ENCODE data around the gene CDH16.
"Not testable (repeated sequence)": the region's sequence is repeated elsewhere in the genome, so short reads cannot be mapped to it uniquely, and the experiment has no call there.

The CDH16 gene

DNA sequence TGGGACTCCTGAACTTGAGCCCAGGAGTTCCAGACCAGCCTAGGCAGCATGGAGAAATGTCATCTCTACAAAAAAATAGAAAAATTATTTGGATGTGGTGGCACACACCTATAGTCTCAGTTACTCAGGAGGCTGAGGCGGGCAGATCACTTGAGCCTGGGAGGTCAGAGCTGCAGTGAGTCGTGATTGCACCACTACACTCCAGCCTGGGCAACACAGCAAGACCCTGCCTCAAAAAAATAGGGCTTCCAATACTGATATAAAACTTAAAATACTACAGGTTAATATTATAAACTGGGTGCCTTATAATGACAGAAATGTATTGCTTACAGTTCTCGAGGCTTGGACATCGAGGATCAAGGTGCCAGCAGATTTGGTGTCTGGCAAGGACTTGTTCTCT is 27.3 kb upstream of the CDH16 start:
- Histone ChIP-seq H3K9me3 (ENCODE audit: insufficient read depth, low read length) (no peaks in the 10 kb centered on the region), H3K27ac (ENCODE audit: low read length) (no peak overlapping the region)

DNA sequence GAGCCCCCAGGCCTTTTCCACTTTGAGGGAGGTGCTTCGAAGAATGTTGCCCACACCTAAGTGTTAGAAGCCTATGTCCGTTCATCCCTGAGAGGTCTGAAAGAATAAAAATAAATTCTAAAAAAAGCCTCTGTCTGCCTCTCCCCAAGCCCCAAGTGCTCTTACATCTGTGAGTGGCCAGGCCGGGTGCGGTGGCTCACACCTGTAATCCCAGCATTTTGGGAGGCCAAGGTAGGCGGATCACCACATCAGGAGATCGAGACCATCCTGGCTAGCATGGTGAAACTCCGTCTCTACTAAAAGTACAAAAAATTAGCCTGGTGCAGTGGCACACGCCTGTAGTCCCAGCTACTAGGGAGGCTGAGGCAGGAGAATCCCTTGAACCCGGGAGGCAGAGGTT is 26.3 kb upstream of the CDH16 start:
- H3K36me3 ChIP-seq (replicated peaks; ENCODE audit: low read depth, low read length); H3K27me3 ChIP-seq (ENCODE audit: low read depth, low read length): not testable (repeated sequence)

More for the DNA sequence above, 27.3 kb upstream of the CDH16 start:
- H3K36me3 ChIP-seq (replicated peaks; ENCODE audit: low read depth, low read length): peaks cover 8% of the 10 kb centered on the region
- H4K20me1 ChIP-seq (ENCODE audit: insufficient read depth, low read length): no peaks in the 10 kb centered on the region
- H2AFZ ChIP-seq (ENCODE audit: low read depth, low read length): no peak overlapping the region
- H3K27me3 ChIP-seq (ENCODE audit: low read depth, low read length): peaks cover 5% of the 10 kb centered on the region; the same call in 1 of the 2 replicates
- no peak overlapping the region for H3K4me2 ChIP-seq (ENCODE audit: low read length)
- TF ChIP-seq, protein P1, sequence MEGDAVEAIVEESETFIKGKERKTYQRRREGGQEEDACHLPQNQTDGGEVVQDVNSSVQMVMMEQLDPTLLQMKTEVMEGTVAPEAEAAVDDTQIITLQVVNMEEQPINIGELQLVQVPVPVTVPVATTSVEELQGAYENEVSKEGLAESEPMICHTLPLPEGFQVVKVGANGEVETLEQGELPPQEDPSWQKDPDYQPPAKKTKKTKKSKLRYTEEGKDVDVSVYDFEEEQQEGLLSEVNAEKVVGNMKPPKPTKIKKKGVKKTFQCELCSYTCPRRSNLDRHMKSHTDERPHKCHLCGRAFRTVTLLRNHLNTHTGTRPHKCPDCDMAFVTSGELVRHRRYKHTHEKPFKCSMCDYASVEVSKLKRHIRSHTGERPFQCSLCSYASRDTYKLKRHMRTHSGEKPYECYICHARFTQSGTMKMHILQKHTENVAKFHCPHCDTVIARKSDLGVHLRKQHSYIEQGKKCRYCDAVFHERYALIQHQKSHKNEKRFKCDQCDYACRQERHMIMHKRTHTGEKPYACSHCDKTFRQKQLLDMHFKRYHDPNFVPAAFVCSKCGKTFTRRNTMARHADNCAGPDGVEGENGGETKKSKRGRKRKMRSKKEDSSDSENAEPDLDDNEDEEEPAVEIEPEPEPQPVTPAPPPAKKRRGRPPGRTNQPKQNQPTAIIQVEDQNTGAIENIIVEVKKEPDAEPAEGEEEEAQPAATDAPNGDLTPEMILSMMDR (IDR thresholded peaks at IDR 0.05; ENCODE audit: low read depth, low read length): no peak
- no peak for TF ChIP-seq EZH2phosphoT487 (IDR thresholded peaks at IDR 0.05; ENCODE audit: low read depth)
- peaks cover 11% of the 10 kb centered on the region for H3K4me1 ChIP-seq (ENCODE audit: low read length)
- H3K4me3 ChIP-seq (ENCODE audit: low read length): no peak overlapping the region
- no peak overlapping the region for H3K9ac ChIP-seq (ENCODE audit: low read length)
- no peaks in the 10 kb centered on the region for H3K79me2 ChIP-seq (ENCODE audit: low read length)

DNA sequence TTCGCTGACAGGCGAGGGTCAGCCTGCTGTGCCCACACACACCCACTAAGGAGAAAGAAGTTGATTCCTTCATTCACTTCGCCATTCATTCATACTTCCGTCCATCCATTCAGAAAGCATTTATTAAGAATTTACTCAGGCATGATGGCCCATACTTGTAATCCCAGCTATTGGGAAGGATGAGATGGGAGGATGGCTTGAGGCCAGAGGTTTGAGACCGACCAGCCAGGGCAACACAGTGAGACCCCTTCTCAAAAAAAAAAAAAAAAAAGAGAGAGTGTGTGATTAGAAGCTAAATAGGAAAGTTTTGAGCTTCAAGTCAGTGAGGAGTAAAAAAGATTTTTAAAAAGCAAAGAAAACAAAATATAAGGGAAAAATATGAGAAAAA is 25.4 kb upstream of the CDH16 start:
- TF ChIP-seq, protein P1 (IDR thresholded peaks at IDR 0.05; ENCODE audit: low read depth, low read length): no peak
- no peak for TF ChIP-seq EZH2phosphoT487 (IDR thresholded peaks at IDR 0.05; ENCODE audit: low read depth)
- Histone ChIP-seq H3K4me2 (ENCODE audit: low read length) (no peak overlapping the region), H3K9ac (ENCODE audit: low read length) (no peak overlapping the region), H3K27ac (ENCODE audit: low read length) (no peak overlapping the region), H3K4me3 (ENCODE audit: low read length) (no peak overlapping the region), H3K9me3 (ENCODE audit: insufficient read depth, low read length) (no peaks in the 10 kb centered on the region), H2AFZ (ENCODE audit: low read depth, low read length) (no peak overlapping the region), H3K36me3 (replicated peaks; ENCODE audit: low read depth, low read length) (peaks cover 16% of the 10 kb centered on the region), H3K4me1 (ENCODE audit: low read length) (peaks cover 4% of the 10 kb centered on the region; the same call in 1 of the 2 replicates), H4K20me1 (ENCODE audit: insufficient read depth, low read length) (no peaks in the 10 kb centered on the region), H3K27me3 (ENCODE audit: low read depth, low read length) (peaks cover 3% of the 10 kb centered on the region; the same call in 1 of the 2 replicates), H3K79me2 (ENCODE audit: low read length) (no peaks in the 10 kb centered on the region)

More for the DNA sequence above, 26.3 kb upstream of the CDH16 start:
- not testable (repeated sequence) for H3K9me3 ChIP-seq (ENCODE audit: insufficient read depth, low read length); H3K4me2 ChIP-seq (ENCODE audit: low read length); H3K4me1 ChIP-seq (ENCODE audit: low read length); H4K20me1 ChIP-seq (ENCODE audit: insufficient read depth, low read length); H3K9ac ChIP-seq (ENCODE audit: low read length); H3K4me3 ChIP-seq (ENCODE audit: low read length); H2AFZ ChIP-seq (ENCODE audit: low read depth, low read length); H3K79me2 ChIP-seq (ENCODE audit: low read length); H3K27ac ChIP-seq (ENCODE audit: low read length)

- no peak overlapping the region for H3K4me3 ChIP-seq (ENCODE audit: low read length)
- no peaks in the 10 kb centered on the region for H3K79me2 ChIP-seq (ENCODE audit: low read length)
- H2AFZ ChIP-seq (ENCODE audit: low read depth, low read length): no peak overlapping the region
Measured at GRCh38 chr16:66943426-66944053, 24.9 kb upstream of the CDH16 start.

More at GRCh38 chr16:66943426-66944053, 24.9 kb upstream of the CDH16 start:
- Histone ChIP-seq H3K27me3 (ENCODE audit: low read depth, low read length) (no peaks in the 10 kb centered on the region; the same call in 1 of the 2 replicates), H4K20me1 (ENCODE audit: insufficient read depth, low read length) (no peaks in the 10 kb centered on the region), H3K27ac (ENCODE audit: low read length) (no peak overlapping the region), H3K36me3 (replicated peaks; ENCODE audit: low read depth, low read length) (peaks cover 16% of the 10 kb centered on the region), H3K9me3 (ENCODE audit: insufficient read depth, low read length) (no peaks in the 10 kb centered on the region), H3K4me1 (ENCODE audit: low read length) (peaks cover 4% of the 10 kb centered on the region; the same call in 1 of the 2 replicates), H3K9ac (ENCODE audit: low read length) (no peak overlapping the region), H3K4me2 (ENCODE audit: low read length) (no peak overlapping the region)
- TF ChIP-seq EZH2phosphoT487 (IDR thresholded peaks at IDR 0.05; ENCODE audit: low read depth): no peak
- TF ChIP-seq, protein P1 (IDR thresholded peaks at IDR 0.05; ENCODE audit: low read depth, low read length): no peak
